Superior temporal gyrus (tissue), 1 donor: Measurements from ENCODE around the gene SLC7A5.

Experiments used
- DNase-seq: peaks from one replicate; pipeline ENCODE4 v3.0.0-alpha.2; 2016; ENCODE audit errors: extremely low spot score

The SLC7A5 gene

GRCh38 chr16:87846705-87847466, 22.4 kb downstream of the SLC7A5 start:
- no peak for DNase-seq

- no peak for DNase-seq
Measured at GRCh38 chr16:87845807-87846619, 23.3 kb downstream of the SLC7A5 start.

GRCh38 chr16:87845213-87845612, 24.1 kb downstream of the SLC7A5 start:
- DNase-seq, result no peak

GRCh38 chr16:87844809-87845208, 24.5 kb downstream of the SLC7A5 start:
- no peak for DNase-seq

GRCh38 chr16:87844120-87844733, 25.1 kb downstream of the SLC7A5 start:
- no peak for DNase-seq

- DNase-seq, result no peak
Measured at GRCh38 chr16:87843678-87844105, 25.6 kb downstream of the SLC7A5 start.

- DNase-seq, result no peak
Measured at GRCh38 chr16:87842209-87842869, 27.0 kb downstream of the SLC7A5 start.

- no peak for DNase-seq
Measured at GRCh38 chr16:87841340-87842208, 27.7 kb downstream of the SLC7A5 start.

GRCh38 chr16:87840271-87840978, 28.9 kb downstream of the SLC7A5 start:
- no peak for DNase-seq

- no peak for DNase-seq
Measured at GRCh38 chr16:87839542-87840270, 29.6 kb downstream of the SLC7A5 start.

- no peak for DNase-seq
Measured at GRCh38 chr16:87838643-87839541, 30.4 kb downstream of the SLC7A5 start.

- DNase-seq, result no peak
Measured at GRCh38 chr16:87837627-87838289, 31.5 kb downstream of the SLC7A5 start.

GRCh38 chr16:87836844-87837581, 32.3 kb downstream of the SLC7A5 start:
- peak; percentile 31 for DNase-seq

GRCh38 chr16:87836346-87836843, 32.9 kb downstream of the SLC7A5 start:
- DNase-seq, result no peak

- no peak for DNase-seq
Measured at GRCh38 chr16:87835882-87836331, 33.4 kb downstream of the SLC7A5 start.

- DNase-seq, result no peak
Measured at GRCh38 chr16:87834668-87835473, 34.4 kb downstream of the SLC7A5 start.
